Cerebellar cortex (tissue), 1 donor: ENCODE measurements around the gene KPNB1.
"Not testable (repeated sequence)": the region's sequence is repeated elsewhere in the genome, so short reads cannot be mapped to it uniquely, and the experiment has no call there.

Experiments used
- DNase-seq: peaks from one replicate; pipeline ENCODE4 v3.0.0-alpha.2; 2015; ENCODE audit warnings: low spot score

The KPNB1 gene

DNA sequence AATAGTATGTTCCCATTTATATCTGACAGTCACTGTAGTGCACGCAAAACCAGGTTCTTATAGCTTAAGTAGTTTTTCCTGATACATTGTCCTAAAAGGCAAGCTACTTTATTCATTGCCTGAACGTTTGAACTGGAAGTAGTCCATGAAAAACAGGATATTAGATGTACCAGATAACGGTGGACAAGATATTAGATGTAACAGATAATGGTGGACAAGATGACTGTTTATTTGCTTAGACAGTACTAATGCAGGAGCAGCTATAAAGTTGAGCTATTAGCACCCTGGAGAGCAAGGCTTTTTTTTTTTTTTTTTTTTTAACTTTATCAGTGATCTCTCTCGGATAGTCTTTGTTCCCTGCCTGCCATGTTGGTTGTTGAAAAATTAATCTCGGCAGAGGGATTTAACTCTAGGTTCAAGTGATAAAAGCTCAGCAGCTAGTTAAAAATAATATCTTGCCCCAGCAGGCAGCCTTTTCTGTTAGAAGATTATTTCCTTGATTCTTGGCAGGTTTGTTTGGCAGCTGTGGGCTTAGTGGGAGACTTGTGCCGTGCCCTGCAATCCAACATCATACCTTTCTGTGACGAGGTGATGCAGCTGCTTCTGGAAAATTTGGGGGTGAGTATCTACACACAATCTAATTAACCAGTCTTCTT, 26.9 kb downstream of the KPNB1 start:
- DNase-seq, result no peak

DNA sequence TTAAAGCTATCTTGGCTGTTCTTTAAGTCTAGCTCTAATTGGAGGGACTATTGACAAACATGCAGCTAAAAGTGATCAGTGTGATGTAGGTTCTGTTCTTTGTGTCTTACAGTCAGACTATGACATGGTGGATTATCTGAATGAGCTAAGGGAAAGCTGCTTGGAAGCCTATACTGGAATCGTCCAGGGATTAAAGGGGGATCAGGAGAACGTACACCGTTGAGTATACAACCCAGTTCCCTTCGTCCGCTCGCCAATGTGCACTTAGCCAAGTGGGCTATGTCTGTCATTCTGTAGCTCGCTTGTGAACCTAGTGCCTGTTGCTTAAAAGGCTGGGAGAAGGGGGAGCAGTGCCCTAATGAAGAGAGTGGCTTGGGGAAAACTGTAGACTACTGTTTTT, 28.5 kb downstream of the KPNB1 start:
- DNase-seq, result no peak

DNA sequence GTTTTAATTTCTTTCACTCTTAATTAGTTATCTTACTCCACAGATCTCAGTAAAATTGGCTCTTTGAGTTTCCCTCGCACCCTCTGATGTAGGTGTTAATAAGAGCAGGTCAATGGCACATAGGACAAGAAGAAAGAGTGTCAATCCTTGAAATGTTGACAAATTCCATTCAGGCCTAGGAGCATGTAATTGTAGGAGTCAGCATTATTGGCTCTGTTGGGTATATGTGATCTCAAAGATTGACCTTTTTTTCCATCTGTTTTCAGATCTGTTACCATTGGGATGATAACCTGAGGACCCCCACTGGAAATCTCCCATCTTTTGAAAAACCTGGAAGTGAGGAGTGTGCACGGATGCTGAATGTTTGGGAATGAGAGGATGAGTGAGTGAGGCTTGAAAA, 32.4 kb downstream of the KPNB1 start:
- no peak for DNase-seq

DNA sequence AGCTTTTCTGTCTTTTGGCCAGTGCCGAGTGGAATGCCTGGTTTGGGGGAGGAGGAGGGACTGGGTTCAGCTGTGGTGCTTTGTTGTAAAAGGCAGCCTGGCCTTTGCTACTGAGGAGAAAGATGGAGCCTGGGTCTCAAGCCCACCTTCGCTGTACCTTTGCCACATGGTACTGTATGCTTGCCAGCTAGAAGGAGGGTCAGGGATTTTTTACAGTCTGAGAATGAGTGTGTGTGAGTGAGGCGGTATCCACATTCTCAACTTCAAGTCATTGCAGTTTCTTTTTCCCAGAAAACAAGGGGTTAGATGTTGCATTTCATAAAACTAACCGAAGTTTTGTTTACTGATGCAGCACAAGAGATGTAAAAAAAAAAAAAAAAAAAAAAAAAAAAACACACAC, 33.0 kb downstream of the KPNB1 start:
- DNase-seq, result not testable (repeated sequence)

DNA sequence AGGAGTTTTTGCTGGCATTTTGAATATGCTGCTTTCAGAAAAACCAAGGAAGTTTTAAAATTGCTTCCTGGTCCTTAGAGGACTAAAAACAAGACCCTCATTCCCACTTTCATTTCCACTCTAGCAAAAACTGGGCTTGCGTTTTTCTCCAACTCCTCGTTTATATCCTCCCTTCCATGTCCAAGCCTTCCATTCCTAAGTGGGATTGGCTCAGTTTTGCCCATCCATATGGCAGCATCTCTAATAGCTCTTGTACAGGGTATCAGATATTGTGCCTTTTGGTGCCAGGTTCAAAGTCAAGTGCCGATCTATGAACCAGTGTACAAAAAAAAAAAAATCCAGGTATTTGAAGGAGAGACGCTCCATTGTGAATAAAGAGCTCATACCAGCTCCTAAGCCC, 34.3 kb downstream of the KPNB1 start:
- no peak for DNase-seq

DNA sequence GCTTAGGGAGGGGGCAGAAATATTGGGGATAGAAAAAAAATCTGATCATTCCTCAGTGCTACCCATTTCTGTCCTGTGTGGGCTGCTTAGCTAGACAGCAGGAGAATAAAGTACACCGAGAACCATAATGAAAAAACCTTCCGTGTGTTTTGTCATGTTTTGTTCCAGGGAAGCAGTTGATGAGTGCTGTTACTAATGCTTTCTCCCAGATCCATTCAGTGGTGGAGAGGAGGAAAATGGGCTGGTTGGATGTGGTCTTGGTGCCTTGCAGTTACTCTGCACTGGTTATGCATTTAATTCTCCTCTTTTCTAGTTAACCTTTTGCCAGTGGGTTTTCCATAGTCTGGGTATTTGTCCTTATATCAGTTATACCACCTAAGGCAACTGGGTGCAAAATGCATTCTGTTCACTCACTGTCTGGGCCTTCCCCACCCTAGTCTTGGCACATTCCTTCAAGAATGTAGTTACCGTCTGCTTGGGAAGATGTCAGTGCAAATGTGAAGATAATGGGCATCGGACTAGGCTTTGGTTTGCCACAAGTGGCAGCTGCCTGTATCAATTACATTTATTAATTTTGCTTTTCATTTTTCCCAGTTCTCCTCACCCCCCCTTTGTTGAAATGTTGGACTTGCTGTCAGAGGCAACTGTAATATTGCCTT, 34.9 kb downstream of the KPNB1 start:
- no peak for DNase-seq

DNA sequence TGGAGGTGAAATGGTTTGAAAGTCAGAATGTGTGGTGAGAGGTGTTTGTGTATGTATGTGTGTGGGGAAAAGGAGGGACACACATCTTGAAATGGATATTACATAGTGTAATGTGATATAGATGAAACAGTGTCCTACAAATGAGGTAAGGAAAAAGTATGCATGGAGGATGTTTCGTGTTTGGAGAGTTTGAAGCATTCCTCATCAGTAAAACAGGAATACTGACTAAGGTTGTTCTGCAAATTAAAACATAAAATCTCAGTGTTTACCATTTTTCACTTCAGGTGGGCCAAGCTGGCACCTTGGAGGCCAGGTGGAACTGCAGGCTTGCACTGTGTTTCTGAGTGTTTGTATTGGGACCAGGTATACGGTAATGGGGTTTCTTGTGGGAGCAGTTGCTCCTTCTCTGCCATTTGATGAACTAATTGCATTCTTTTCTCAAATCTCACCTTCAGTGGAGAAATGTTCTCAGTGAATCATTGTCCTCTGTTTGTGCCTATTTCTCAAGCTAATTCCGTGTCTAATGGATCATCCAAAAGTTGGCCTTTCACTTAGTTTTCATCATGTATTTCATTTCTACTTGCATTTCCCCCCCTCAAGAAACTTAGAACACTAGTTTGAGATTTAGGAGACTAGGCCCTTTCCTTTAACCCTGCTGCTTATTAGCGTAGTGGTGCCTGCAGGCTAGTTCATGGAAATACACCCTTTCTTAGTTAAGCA, 36.0 kb downstream of the KPNB1 start:
- DNase-seq, result no peak

DNA sequence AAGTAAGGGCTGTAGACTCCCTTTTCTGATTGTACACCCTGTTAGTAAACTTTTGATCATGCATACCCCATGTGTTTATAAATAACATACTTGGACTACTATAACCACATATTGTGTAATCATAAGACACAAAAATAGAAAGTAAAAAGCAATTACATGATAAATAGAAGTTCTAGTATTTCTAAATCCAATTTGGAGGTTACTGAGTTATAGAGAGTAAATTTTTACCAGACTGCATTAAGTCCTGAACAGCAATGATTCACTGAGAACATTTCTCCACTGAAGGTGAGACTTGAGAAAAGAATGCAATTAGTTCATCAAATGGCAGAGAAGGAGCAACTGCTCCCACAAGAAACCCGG, 36.5 kb downstream of the KPNB1 start:
- DNase-seq, result no peak

DNA sequence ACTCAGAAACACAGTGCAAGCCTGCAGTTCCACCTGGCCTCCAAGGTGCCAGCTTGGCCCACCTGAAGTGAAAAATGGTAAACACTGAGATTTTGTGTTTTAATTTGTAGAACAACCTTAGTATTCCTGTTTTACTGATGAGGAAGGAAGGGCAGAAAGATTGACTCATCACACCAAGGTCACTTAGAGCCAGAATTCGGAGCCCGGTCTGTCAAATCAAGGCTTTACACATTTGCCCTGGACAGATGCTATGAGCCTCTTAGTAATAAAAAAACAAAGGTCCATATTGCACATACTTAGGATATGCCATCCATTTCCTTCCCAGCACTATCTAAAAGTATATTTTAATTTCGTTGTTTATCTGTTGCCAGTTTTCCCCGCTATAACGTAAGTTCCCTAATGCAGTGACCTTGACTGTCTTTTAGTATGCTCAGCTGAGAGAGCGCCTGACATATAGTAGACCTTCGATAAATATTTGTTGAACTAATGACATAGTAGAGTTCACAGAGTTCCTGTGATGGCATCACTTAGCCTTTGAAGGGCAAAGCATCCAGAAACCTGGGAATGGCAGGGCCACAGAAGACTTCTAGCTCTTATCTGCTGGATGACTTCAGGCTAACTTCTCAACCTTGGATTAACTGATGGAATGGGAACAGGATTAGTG, 37.1 kb downstream of the KPNB1 start:
- DNase-seq, result no peak

DNA sequence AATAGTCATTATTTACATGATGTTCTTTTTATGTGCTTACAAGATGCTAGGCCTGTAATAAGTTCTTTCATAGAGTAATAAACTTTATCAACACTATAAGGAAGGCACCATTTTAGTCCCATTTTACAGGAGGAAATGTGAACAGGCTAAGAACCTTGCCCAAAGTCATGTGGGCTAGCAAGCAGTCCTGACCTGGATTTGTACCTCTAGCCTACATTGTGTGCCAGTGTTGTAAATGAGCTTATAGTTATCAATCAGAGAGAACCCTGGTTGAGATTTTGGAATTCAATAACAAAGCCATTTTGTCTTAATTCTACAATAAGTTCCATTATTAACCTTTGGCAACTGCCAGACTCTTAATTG, 37.6 kb downstream of the KPNB1 start:
- DNase-seq, result no peak

DNA sequence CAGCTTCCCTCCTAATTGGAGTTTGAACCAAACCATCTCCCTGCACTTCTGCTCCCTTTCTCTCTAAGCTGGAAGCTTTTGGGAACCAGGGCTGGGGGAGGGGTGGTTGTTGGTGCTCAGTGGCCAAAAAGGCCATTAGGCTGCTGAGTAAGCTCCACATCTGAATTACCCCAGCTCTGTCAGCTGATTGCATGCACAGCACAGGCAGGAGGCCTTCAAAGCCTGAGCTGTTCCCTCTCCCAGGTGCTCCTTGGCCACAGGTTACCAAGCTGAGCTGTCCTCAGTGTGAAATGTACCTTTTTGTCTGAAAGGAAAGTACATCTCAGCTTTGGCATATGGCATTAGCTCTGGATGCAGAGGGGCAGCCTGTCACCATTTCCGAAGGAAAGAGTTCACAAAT, 38.0 kb downstream of the KPNB1 start:
- peak; percentile 43 for DNase-seq

DNA sequence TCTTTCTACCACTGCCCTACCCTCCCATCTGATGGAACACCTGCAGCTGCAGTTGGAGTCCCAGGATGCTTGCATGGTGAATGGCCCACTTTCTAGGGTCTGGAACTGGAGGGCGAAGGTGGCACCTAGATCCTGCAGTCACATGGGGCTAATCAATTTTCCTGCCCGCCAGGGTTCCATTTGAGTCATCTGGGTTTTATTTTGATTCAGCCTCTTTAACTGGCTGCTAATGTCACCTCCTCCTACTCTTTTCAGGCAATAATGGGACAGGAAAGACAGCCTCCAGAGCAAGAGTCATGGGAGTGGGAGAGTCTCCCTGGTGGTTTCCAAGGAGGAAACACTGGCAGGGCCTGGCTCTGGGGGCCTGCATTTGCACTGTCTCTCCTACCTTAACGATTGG, 40.4 kb downstream of the KPNB1 start:
- DNase-seq, result no peak

DNA sequence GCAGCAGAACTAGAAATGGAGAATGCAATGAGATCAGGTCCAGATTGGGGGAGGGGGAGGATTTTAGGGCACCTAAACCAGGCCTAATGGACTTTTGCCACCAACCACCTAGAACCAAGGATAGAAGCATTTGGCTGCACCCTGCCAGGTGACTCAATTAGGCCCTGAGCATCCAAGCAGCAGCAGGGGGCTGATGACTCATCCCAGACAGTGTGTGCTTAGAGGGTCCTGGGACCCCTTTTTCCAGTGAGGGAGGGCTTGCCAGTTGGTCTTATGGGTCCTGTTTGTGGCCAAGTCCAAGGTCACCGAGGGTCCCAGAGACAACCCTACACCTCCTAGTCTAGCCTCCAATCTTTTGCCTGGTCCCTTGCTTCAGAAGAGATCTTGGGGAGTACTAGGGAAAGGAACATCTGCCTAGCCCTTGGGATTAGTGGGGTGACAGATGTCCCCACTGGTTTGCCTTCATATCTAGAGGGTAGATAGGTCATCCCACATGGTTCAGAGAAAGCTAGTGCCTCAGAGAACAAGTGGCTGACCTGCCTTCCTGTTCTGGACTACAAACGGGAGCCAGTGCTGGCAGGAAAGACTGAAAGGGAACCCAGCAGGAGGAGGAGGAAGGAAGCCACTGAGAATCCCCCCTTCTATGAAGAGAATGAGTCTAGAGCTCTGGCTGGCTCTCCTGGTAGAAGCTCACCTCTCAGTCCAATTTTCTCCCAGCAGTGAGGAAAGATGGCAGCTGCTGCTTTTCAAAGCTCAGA, 42.6 kb downstream of the KPNB1 start:
- no peak for DNase-seq

DNA sequence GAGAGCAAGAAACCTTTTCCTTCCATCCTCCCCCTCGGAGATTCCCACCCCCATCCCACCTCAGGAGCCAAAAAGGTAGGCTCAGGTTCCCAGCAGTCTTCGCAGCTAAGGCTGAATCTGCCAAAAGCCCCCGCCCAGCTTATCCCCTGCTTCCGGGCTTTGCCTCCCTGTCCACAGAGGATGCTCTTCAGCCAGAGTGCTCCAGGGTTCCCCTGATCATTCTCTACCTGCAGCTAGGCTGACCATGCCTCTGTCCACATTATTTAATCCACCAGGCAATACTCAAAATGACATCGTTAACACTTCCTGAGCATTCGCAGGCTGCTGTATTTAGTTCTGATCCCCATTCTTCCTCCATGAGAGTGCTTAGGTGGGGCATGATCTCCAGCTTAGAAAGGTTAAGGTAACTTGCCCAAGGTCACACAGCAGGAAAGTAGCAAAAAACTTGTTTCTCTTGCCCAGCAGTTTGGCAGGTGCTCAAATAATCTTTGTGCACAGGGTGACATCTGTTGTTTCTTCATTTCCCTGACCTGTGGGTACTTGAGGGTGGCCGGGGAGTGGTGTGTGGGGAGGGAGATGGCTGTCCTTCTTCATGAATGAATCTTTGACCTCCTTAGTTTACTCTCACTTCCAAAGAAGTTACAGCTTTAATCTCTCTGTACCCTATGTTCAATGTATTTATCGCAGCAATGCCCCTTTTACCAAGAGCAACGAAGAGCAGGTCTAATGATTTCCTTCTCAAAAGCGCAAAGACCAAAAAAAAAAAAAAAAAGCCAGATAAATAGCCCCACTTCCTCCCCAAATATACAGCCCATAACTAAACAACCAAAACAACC, 43.4 kb downstream of the KPNB1 start:
- DNase-seq, result no peak

DNA sequence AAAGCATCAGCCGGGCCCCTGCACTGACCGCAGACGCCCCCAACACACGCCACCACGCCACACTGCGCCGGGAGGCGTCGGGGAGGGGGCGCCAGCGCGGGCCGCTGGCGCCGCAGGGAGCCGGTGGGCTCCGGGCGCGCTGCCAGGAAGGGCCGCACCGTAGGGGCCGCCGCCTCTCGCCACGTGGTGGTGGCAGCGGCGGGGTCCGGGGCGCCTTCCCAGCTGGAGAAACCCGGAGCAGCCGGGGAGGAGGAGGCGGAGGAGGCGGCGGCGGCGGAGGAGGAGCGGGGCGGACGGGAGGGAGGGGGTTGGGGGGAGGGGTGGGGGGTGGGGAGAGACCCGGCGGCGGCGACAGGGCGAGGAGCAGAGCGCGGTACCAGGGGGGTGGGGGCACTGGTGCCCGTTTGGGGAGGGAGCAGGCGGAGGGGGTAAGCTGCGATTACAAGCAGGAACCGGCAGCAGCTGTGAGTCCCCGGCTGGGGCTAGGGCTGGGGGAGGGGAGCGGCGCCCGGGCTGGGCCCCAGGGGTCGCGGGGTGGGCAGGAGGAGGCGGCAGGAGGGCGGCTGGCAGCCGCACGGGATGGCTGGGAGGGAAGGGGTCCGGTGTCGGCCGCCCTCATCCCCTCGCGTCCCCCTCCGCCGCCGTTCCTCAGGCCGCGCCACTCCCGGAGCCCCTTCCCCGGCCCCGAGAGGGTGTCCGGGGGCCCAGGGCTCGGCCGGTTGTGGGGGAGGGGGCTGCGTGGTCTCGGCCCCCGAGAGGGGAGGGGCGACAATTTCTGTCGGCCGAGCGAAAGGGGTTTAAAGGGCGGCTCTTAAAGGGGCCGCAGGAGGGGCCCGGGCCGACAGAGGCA, 44.2 kb downstream of the KPNB1 start, which contains the start of gene TBKBP1:
TBKBP1 (plus strand) TSS at position 431 of the 850 bp plus-strand sequence. CDS start 1,952 bp downstream, outside the sequence.
- DNase-seq, result peak; percentile 70

DNA sequence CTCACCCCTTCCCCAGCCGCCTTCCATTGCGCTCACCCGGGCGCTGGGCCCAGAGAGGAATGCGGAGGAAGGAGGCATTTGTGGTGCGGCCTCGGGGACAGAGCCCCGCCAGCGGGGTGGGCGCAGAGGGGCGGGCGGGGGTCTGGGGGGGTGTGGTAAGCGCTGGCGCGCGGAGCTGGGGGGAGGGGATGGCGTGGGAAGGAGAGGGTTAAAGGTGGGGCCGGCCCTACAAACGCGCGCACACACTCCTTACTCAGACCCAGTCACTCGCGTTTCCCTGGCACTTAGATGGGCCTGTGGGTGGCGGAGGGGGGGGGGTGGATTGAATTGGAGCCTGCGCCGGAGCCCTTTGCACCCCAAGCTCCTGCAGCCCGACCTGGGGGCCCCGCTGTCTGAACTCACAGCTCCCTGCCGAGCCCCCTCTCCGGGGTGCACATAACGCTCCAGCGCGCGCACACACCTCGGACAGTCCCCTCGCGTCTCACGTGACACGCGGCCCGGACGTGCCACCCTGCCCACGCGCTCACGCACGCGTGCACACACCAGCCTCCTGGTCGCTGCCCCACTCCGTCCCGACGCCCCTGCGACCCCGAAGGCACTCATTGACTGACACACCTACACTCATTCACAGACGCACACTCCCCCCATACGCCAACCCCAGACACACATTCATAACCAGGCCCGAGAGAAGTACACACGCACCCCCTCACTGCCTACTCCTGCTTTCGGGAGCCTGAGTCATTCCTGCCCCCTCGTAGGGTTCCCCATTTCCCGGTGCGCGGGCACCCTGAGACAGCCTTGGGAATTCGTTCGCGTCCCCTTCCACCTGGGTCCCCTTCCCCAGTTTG, 45.1 kb downstream of the KPNB1 start:
- DNase-seq, result peak; percentile 56

DNA sequence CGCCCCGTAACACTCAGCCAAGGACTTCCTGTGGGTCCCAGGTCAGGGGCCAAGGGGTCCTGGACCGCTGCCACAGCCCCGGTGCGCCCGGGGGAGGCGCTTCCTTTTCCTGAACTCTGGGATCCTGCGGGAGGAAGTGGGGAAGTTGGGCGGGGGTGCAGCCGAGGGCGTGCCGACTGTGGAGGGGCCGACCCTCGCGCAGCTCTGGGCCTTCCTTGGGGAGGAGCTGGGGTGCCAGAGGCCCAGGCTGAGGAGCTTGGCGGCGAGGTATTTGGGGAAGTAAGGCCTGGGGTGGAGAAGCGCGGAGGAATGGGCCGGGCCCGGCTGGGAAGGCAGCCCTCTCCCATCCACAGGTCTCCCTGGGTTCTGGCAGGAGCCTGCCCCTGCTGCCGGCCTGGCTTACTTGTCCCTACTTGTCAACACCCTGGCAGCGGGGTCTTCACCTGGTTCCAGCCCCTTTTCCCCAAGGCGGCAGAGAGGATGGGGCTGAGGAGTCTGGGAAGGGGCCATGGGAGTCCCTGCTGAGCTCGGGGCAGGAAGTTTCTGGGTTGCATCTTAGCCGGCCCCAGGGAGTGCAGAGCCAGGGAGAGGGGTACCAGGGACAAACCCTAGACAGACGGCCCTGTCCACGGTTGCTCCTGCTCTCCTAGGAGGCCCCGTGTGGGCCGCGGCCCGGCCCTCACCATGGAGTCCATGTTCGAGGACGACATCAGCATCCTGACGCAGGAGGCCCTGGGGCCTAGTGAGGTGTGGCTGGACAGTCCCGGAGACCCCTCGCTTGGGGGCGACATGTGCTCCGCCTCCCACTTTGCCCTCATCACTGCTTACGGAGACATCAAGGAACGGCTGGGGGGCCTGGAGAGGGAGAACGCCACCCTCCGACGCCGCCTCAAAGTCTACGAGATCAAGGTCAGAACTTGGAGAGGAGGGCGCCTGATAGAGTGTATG, 46.0 kb downstream of the KPNB1 start:
- DNase-seq, result peak; percentile 40
